ENCODE data around the gene SEZ6L.

- TF ChIP-seq CTCF (IDR thresholded peaks at IDR 0.05) (no peak), POLR2A (IDR thresholded peaks at IDR 0.05) (no peak)
Measured at GRCh38 chr22:26389125-26389524, 219.9 kb downstream of the SEZ6L start.

Measured in adrenal gland (tissue), 5 donors.